SK-N-SH (cell line): ENCODE data around the gene TIGD6. TPM values are rescaled to one million over a fixed set of nuclear protein-coding genes. Genes with fewer than 3 reads are reported as not detected.

Source experiments
- CTCF ChIA-PET: fragments of 300-600, 350-600 bp; formaldehyde crosslinking; extraction: SDS; loops from one replicate; lab custom pipeline; 2021; lab: Yijun Ruan, JAX
- POLR2A ChIA-PET: fragments of 350-600 bp; sonication (Branson Sonifier 250); formaldehyde crosslinking; extraction: SDS; loops from one replicate; lab custom pipeline; 2020; ENCODE audit warnings: antibody characterized with exemption, inconsistent platforms; lab: Yijun Ruan, JAX
- DNase-seq: peaks from one replicate; pipeline ENCODE4 v3.0.0; 2012
- H2AFZ ChIP-seq: fragments of 200-600 bp; sonication (generic); 2 replicates; pipeline ENCODE4 v1.8.1; 2016; ENCODE audit warnings: antibody characterized with exemption, mild to moderate bottlenecking, low read depth
- H3F3A ChIP-seq: fragments of 200-600 bp; sonication (generic); replicated peaks from 2 replicates; pipeline ENCODE3; 2016; ENCODE audit warnings: antibody characterized with exemption, mild to moderate bottlenecking; ENCODE audit not compliant: insufficient read depth
- H3K27ac ChIP-seq, 2 experiments: fragments of 200-500 bp in 1 of 2; fragments of 200-600 bp in 1 of 2; sonication (Bioruptor generic) in 1 of 2; sonication (generic), shearing (Covaris generic) in 1 of 2; 2 replicates each; pipeline versions ENCODE4 v1.5.1 to v1.6.1; 2014 to 2016; ENCODE audit warnings: low read depth in 2 of 2, inconsistent platforms in 1 of 2, low read length in 1 of 2, mild to moderate bottlenecking in 1 of 2, mixed read lengths in 1 of 2
- H3K27me3 ChIP-seq: fragments of 200-600 bp; sonication (generic), shearing (Covaris generic); 2 replicates; pipeline ENCODE4 v1.6.1; 2016; ENCODE audit warnings: mixed run types; ENCODE audit not compliant: insufficient read depth
- H3K36me3 ChIP-seq, 2 experiments: fragments of 200-500 bp in 1 of 2; fragments of 200-600 bp in 1 of 2; sonication (Bioruptor generic) in 1 of 2; sonication (generic) in 1 of 2; replicated peaks in 1 of 2; 2 replicates each; pipeline versions ENCODE3 to v1.5.1; 2014 to 2016; ENCODE audit warnings: low read length in 1 of 2, mild to moderate bottlenecking in 1 of 2; ENCODE audit not compliant: insufficient read depth in 2 of 2, control insufficient read depth in 1 of 2
- H3K4me1 ChIP-seq, 2 experiments: fragments of 200-500 bp in 1 of 2; fragments of 200-600 bp in 1 of 2; sonication (Bioruptor generic) in 1 of 2; sonication (generic), shearing (Covaris generic) in 1 of 2; 2 replicates each; pipeline versions ENCODE4 v1.5.1 to v1.6.1; 2014 to 2016; ENCODE audit warnings: low read depth in 1 of 2, low read length in 1 of 2, mixed run types in 1 of 2; ENCODE audit not compliant: insufficient read depth in 2 of 2, control insufficient read depth in 1 of 2
- H3K4me2 ChIP-seq: fragments of 200-600 bp; sonication (generic), shearing (Covaris generic); 2 replicates; pipeline ENCODE4 v1.6.1; 2017; ENCODE audit warnings: mixed run types
- H3K4me3 ChIP-seq, 2 experiments: fragments of 200-500 bp in 1 of 2; fragments of 200-600 bp in 1 of 2; sonication (Bioruptor generic) in 1 of 2; sonication (generic), shearing (Covaris generic) in 1 of 2; 2 replicates each; pipeline versions ENCODE4 v1.5.1 to v1.8.1; 2014 to 2016; ENCODE audit warnings: low read depth in 2 of 2, inconsistent platforms in 1 of 2, low read length in 1 of 2, mild to moderate bottlenecking in 1 of 2, mixed read lengths in 1 of 2, moderate library complexity in 1 of 2
- H3K79me2 ChIP-seq: fragments of 200-600 bp; sonication (generic); 2 replicates; pipeline ENCODE4 v1.8.1; 2017; ENCODE audit warnings: mild to moderate bottlenecking; ENCODE audit not compliant: insufficient read depth
- H3K9ac ChIP-seq: fragments of 200-600 bp; sonication (generic); 2 replicates; pipeline ENCODE4 v1.6.1; 2017; ENCODE audit warnings: mixed run types
- H3K9me2 ChIP-seq: fragments of 200-600 bp; sonication (generic); 2 replicates; pipeline ENCODE4 v1.6.1; 2017; ENCODE audit warnings: mixed run types
- H3K9me3 ChIP-seq: fragments of 200-600 bp; sonication (generic); 2 replicates; pipeline ENCODE4 v1.6.1; 2017; ENCODE audit warnings: mixed run types, mild to moderate bottlenecking, moderate library complexity
- H4K20me1 ChIP-seq: fragments of 200-600 bp; sonication (generic); 2 replicates; pipeline ENCODE4 v1.6.1; 2017; ENCODE audit warnings: mild to moderate bottlenecking, mixed run types; ENCODE audit not compliant: insufficient read depth
- CHD2 ChIP-seq: fragments of 150-350 bp; IDR thresholded peaks from 2 replicates; pipeline ENCODE4 v1.6.1; 2018; ENCODE audit warnings: low read length; ENCODE audit not compliant: partially characterized antibody
- ELF1 ChIP-seq: IDR thresholded peaks from 2 replicates; pipeline ENCODE4 v1.4.0; 2012
- EP300 ChIP-seq, 2 experiments: IDR thresholded peaks; 2 replicates each; pipeline versions ENCODE4 v1.4.0 to v1.6.1; 2012; ENCODE audit warnings: borderline replicate concordance in 1 of 2, low read depth in 1 of 2, low read length in 1 of 2
- EZH2phosphoT487 ChIP-seq: fragments of 200-600 bp; sonication (generic); IDR thresholded peaks from 2 replicates; pipeline ENCODE4 v1.6.1; 2017; ENCODE audit warnings: low read depth, mixed run types, mild to moderate bottlenecking, antibody characterized with exemption, moderate library complexity, borderline replicate concordance
- FOSL2 ChIP-seq: IDR thresholded peaks from 2 replicates; pipeline ENCODE4 v1.4.0; 2012; ENCODE audit warnings: low read depth, mild to moderate bottlenecking, moderate library complexity, borderline replicate concordance
- FOXM1 ChIP-seq: IDR thresholded peaks from 2 replicates; pipeline ENCODE4 v1.4.0; 2012; ENCODE audit warnings: low read depth, mild to moderate bottlenecking
- GABPA ChIP-seq: IDR thresholded peaks from 2 replicates; pipeline ENCODE4 v1.4.0; 2012; ENCODE audit warnings: low read depth, mild to moderate bottlenecking
- GATA2 ChIP-seq: sonication (generic); formaldehyde crosslinking; IDR thresholded peaks from 2 replicates; pipeline ENCODE4 v1.5.0; 2020; ENCODE audit warnings: mild to moderate bottlenecking, missing genetic modification reagents
- JUND ChIP-seq: IDR thresholded peaks from 2 replicates; pipeline ENCODE4 v1.4.0; 2012
- MEF2A ChIP-seq: IDR thresholded peaks from 2 replicates; pipeline ENCODE4 v1.4.0; 2012; ENCODE audit warnings: low read depth, borderline replicate concordance
- MXI1 ChIP-seq: IDR thresholded peaks from 2 replicates; pipeline ENCODE4 v1.6.1; 2012; ENCODE audit warnings: mild to moderate bottlenecking, low read depth, low read length, improper control_type of control experiment
- NFIC ChIP-seq: IDR thresholded peaks from 2 replicates; pipeline ENCODE4 v1.4.0; 2012; ENCODE audit warnings: borderline replicate concordance
- NRF1 ChIP-seq: IDR thresholded peaks from 2 replicates; pipeline ENCODE4 v1.6.1; 2012; ENCODE audit warnings: low read depth, mild to moderate bottlenecking, low read length
- RCOR1 ChIP-seq: fragments of 150-350 bp; IDR thresholded peaks from 2 replicates; pipeline ENCODE4 v1.6.1; 2017; ENCODE audit warnings: antibody characterized with exemption, low read length
- RXRA ChIP-seq: IDR thresholded peaks from 2 replicates; pipeline ENCODE4 v1.4.0; 2012; ENCODE audit warnings: low read depth, mild to moderate bottlenecking, borderline replicate concordance
- SIN3A ChIP-seq: IDR thresholded peaks from 2 replicates; pipeline ENCODE4 v1.6.1; 2012; ENCODE audit warnings: low read depth, mild to moderate bottlenecking, low read length, moderate library complexity, borderline replicate concordance
- SMC3 ChIP-seq: IDR thresholded peaks from 2 replicates; pipeline ENCODE4 v1.6.1; 2012; ENCODE audit warnings: low read depth, low read length, improper control_type of control experiment
- TAF1 ChIP-seq: IDR thresholded peaks from 2 replicates; pipeline ENCODE4 v1.6.1; 2012; ENCODE audit warnings: low read depth, mild to moderate bottlenecking, low read length, moderate library complexity, borderline replicate concordance
- TCF12 ChIP-seq: IDR thresholded peaks from 2 replicates; pipeline ENCODE4 v1.4.0; 2012
- TEAD4 ChIP-seq: IDR thresholded peaks from 2 replicates; pipeline ENCODE4 v1.4.0; 2012; ENCODE audit warnings: mild to moderate bottlenecking, borderline replicate concordance; ENCODE audit not compliant: insufficient read depth
- YY1 ChIP-seq: IDR thresholded peaks from 2 replicates; pipeline ENCODE4 v1.4.0; 2012; ENCODE audit warnings: low read depth, mild to moderate bottlenecking
- WGBS: methylation state at CpG from one replicate; pipeline ENCODE4 v1.1.6; 2017; ENCODE audit warnings: low lambda C conversion rate; 5-methylcytosine and 5-hydroxymethylcytosine counted together
- polyA plus RNA-seq, 3 experiments: library from polyadenylated mRNA; depleted of rRNA; stranded (reverse); fragments of >200 nt; gene quantifications; 2 replicates each; pipeline ENCODE4 v1.2.3, GENCODE V29; 2012
- TF ChIP-seq, protein P1 (sequence below): fragments of 150-350 bp; IDR thresholded peaks from 2 replicates; pipeline ENCODE4 v1.6.1; 2017; ENCODE audit warnings: antibody characterized with exemption, low read length, low read depth, borderline replicate concordance
- TF ChIP-seq, protein P2 (sequence below): IDR thresholded peaks from 2 replicates; pipeline ENCODE4 v1.4.0; 2012; ENCODE audit warnings: low read depth
- TF ChIP-seq, protein P3 (sequence below): IDR thresholded peaks from 2 replicates; pipeline ENCODE4 v1.6.1; 2012; ENCODE audit warnings: mild to moderate bottlenecking, low read depth, low read length, moderate library complexity
- TF ChIP-seq, protein P4 (sequence below): fragments of 150-350 bp; IDR thresholded peaks from 2 replicates; pipeline ENCODE4 v1.6.1; 2016; ENCODE audit warnings: mild to moderate bottlenecking, low read depth, low read length
- TF ChIP-seq, protein P5 (sequence below): IDR thresholded peaks from 2 replicates; pipeline ENCODE4 v1.4.0; 2012; ENCODE audit warnings: low read depth, borderline replicate concordance

Gene TIGD6
- polyA plus RNA-seq, 1 of the 3 experiments (the other 2 are of a cell fraction): 4.7 TPM

DNA sequence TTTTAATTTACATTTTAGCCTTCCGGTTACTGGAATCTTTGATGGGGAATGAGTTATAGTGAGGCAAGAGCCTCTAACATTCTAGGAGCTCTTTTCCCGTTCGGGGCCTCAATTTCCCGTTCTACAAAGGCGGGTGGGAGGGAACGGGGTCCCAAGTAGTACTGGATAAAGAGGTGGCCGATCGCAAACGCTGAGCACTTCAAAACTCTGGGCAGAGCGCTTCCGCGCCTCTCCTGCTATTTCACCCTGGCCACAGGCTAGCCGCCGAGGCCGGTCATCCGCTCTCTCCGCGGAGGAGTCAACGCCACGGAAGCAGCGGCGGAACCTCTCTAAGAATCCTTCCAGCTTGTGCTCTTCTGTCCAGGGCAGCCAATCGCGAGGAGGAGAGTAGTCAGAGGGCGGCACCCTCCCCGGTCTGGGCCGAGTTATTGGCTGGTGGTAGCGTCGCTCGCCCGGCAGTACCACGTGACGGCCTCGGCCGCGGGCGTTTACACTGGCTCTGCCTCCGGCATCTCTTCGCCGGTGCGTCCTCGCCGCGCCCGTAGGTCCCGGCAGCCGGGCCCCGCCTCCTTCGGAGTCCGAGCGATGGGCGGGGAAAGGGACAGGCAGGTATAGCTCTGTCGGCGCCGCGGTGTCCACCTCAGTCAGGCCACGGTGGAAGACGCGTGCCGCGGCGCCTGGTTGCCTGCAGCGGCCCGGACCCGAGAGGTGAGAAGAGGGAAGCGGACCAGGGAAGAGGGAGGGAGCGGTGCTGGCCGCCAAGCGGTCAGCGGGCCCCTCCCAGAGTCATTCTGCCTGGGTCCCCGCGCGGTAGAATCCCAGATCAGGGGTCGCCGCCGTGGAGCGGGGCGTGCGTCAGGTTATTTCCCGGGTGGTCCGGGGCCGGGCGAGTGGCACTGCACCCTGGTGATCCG is 39.9 kb downstream of the TIGD6 start, which contains the start of gene SLC26A2:
SLC26A2 (plus strand) TSS at position 487 of the 914 bp plus-strand sequence. CDS start 16,895 bp downstream, outside the sequence.
- Histone ChIP-seq H3K79me2 (peaks cover 8% of the 10 kb centered on the region; the same call in 1 of the 2 replicates), H3K9me3 (no peaks in the 10 kb centered on the region), H3K4me1 (peaks cover 10 to 12% of the 10 kb centered on the region in 2 experiments; a peak in 3 of 4 replicates), H4K20me1 (no peaks in the 10 kb centered on the region), H3K36me3 (no peaks in the 10 kb centered on the region), H3K4me2 (peak within 1 kb of the TSS; percentile 85), H3K4me3 (peak within 1 kb of the TSS; percentile 73 to 77), H3F3A (peaks cover 17% of the 10 kb centered on the region), H3K9me2 (no peaks in the 10 kb centered on the region), H3K27ac (peak within 1 kb of the TSS; percentile 87 to 94), H3K9ac (peak within 1 kb of the TSS; percentile 70), H3K27me3 (no peaks in the 10 kb centered on the region), H2AFZ (peak within 1 kb of the TSS; percentile 93)
- peak; percentile 96 for DNase-seq
- 1% methylated on average over 20 of the region's 84 CpGs for WGBS
- POLR2A ChIA-PET: interaction anchor here (1.0 kb wide), 1 partner anchor 9 kb away, joined by 3 read pairs; no protein-coding TSS in a partner anchor
- CTCF ChIA-PET: interaction anchor here (0.9 to 12.1 kb wide), 13 partner anchors 9 to 126 kb away, joined by 3 to 244 read pairs (median 7); no protein-coding TSS in a partner anchor
- 0 out of 2 replicates have a peak, but pooled peaks have one; percentile 56 for TF ChIP-seq RCOR1
- TF ChIP-seq SMC3: no peak
- no peak for TF ChIP-seq NRF1
- TF ChIP-seq EP300 (IDR thresholded peaks at IDR 0.05; ENCODE audit: borderline replicate concordance in 1 of 2, low read depth in 1 of 2, low read length in 1 of 2): peak in 1 of 2 experiments; percentile 22; a peak in 1 of 4 replicates
- TF ChIP-seq, protein P1, sequence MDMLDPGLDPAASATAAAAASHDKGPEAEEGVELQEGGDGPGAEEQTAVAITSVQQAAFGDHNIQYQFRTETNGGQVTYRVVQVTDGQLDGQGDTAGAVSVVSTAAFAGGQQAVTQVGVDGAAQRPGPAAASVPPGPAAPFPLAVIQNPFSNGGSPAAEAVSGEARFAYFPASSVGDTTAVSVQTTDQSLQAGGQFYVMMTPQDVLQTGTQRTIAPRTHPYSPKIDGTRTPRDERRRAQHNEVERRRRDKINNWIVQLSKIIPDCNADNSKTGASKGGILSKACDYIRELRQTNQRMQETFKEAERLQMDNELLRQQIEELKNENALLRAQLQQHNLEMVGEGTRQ: peak; percentile 89
- 0 out of 2 replicates have a peak, but pooled peaks have one; percentile 27 for TF ChIP-seq YY1
- peak; percentile 71 for TF ChIP-seq MXI1
- TF ChIP-seq FOSL2: no peak
- TF ChIP-seq TEAD4: no peak
- TF ChIP-seq EZH2phosphoT487: no peak
- peak; percentile 76 for TF ChIP-seq TAF1
- TF ChIP-seq TCF12: 0 out of 2 replicates have a peak, but pooled peaks have one; percentile 8
- TF ChIP-seq ELF1: peak; percentile 59
- TF ChIP-seq FOXM1: no peak
- TF ChIP-seq, protein P2, sequence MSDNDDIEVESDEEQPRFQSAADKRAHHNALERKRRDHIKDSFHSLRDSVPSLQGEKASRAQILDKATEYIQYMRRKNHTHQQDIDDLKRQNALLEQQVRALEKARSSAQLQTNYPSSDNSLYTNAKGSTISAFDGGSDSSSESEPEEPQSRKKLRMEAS: peak; percentile 67
- TF ChIP-seq, protein P3, sequence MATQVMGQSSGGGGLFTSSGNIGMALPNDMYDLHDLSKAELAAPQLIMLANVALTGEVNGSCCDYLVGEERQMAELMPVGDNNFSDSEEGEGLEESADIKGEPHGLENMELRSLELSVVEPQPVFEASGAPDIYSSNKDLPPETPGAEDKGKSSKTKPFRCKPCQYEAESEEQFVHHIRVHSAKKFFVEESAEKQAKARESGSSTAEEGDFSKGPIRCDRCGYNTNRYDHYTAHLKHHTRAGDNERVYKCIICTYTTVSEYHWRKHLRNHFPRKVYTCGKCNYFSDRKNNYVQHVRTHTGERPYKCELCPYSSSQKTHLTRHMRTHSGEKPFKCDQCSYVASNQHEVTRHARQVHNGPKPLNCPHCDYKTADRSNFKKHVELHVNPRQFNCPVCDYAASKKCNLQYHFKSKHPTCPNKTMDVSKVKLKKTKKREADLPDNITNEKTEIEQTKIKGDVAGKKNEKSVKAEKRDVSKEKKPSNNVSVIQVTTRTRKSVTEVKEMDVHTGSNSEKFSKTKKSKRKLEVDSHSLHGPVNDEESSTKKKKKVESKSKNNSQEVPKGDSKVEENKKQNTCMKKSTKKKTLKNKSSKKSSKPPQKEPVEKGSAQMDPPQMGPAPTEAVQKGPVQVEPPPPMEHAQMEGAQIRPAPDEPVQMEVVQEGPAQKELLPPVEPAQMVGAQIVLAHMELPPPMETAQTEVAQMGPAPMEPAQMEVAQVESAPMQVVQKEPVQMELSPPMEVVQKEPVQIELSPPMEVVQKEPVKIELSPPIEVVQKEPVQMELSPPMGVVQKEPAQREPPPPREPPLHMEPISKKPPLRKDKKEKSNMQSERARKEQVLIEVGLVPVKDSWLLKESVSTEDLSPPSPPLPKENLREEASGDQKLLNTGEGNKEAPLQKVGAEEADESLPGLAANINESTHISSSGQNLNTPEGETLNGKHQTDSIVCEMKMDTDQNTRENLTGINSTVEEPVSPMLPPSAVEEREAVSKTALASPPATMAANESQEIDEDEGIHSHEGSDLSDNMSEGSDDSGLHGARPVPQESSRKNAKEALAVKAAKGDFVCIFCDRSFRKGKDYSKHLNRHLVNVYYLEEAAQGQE: no peak
- no peak for TF ChIP-seq NFIC
- TF ChIP-seq, protein P4, sequence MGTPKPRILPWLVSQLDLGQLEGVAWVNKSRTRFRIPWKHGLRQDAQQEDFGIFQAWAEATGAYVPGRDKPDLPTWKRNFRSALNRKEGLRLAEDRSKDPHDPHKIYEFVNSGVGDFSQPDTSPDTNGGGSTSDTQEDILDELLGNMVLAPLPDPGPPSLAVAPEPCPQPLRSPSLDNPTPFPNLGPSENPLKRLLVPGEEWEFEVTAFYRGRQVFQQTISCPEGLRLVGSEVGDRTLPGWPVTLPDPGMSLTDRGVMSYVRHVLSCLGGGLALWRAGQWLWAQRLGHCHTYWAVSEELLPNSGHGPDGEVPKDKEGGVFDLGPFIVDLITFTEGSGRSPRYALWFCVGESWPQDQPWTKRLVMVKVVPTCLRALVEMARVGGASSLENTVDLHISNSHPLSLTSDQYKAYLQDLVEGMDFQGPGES: peak; percentile 77
- TF ChIP-seq SIN3A: peak; percentile 60; the same call in 1 of the 2 replicates
- TF ChIP-seq, protein P5, sequence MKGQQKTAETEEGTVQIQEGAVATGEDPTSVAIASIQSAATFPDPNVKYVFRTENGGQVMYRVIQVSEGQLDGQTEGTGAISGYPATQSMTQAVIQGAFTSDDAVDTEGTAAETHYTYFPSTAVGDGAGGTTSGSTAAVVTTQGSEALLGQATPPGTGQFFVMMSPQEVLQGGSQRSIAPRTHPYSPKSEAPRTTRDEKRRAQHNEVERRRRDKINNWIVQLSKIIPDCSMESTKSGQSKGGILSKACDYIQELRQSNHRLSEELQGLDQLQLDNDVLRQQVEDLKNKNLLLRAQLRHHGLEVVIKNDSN: peak; percentile 99
- TF ChIP-seq GABPA: peak; percentile 64
- TF ChIP-seq GATA2: no peak
- no peak for TF ChIP-seq JUND
- no peak for TF ChIP-seq RXRA
- TF ChIP-seq MEF2A: no peak
- peak; percentile 85 for TF ChIP-seq CHD2
